Thyroid gland (tissue), 4 donors: Measurements from ENCODE around the gene KLHL2.

ENCODE experiments used
- POLR2A ChIP-seq, 2 donors: fragments of 450-650 bp; IDR thresholded peaks; one replicate each; pipeline ENCODE4 v1.6.1; 2017; ENCODE audit warnings: antibody characterized with exemption in 2 of 2, mild to moderate bottlenecking in 2 of 2, moderate library complexity in 1 of 2
- TF ChIP-seq, protein P1 (sequence below), 6 experiments: fragments of 200-600 bp in 3 of 6; fragments of 450-650 bp in 3 of 6; sonication (generic) in 3 of 6; IDR thresholded peaks; one replicate each; pipeline ENCODE4 v1.5.1; 2016 to 2019; ENCODE audit warnings: antibody characterized with exemption in 6 of 6, mild to moderate bottlenecking in 2 of 6, inconsistent platforms in 1 of 6, moderate library complexity in 1 of 6

DNA sequence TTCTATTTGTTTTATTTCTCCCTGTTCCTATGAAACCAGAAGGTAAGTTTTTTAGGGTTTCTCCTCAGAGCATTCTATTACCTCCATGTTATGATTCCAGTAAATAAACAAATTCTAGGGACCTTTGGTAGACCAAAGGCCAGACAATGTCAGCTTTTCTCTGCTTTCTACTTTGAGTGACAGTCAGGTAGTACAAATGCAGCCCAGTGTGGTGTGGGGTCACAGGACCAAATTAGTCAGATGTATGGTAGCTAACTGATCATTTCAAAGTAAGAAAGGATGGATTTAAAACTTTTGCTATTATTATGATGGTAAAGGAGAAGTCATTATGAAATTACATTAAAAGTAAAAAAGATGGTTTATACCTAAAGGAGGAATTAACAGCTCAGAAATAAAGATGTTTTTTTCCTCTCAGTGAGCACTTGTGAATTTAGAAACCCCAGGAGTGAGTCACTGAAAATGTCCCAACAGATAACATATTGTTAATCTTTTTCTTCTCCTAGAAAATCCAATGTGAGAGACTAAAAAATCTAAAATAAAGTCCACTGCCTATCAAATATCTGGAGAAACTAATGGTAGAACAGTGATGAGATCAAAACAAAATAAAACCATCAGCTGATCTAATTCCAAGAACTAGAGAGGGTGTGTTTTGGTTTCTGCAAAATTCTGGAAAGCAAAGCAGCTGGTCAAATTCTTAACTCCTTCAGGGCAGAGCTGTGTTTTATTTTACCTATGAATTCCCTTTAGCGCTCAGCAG lies 16.6 kb upstream of the KLHL2 start:
- no peak for TF ChIP-seq POLR2A (IDR thresholded peaks at IDR 0.05)
- TF ChIP-seq, protein P1, sequence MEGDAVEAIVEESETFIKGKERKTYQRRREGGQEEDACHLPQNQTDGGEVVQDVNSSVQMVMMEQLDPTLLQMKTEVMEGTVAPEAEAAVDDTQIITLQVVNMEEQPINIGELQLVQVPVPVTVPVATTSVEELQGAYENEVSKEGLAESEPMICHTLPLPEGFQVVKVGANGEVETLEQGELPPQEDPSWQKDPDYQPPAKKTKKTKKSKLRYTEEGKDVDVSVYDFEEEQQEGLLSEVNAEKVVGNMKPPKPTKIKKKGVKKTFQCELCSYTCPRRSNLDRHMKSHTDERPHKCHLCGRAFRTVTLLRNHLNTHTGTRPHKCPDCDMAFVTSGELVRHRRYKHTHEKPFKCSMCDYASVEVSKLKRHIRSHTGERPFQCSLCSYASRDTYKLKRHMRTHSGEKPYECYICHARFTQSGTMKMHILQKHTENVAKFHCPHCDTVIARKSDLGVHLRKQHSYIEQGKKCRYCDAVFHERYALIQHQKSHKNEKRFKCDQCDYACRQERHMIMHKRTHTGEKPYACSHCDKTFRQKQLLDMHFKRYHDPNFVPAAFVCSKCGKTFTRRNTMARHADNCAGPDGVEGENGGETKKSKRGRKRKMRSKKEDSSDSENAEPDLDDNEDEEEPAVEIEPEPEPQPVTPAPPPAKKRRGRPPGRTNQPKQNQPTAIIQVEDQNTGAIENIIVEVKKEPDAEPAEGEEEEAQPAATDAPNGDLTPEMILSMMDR (IDR thresholded peaks at IDR 0.05): no peak
